GM23338 (cell line): ENCODE results near the gene MROH2B.

Experiments
- CREB1 ChIP-seq: fragments of 250-450 bp; sonication (Bioruptor Pico); IDR thresholded peaks from 2 replicates; pipeline ENCODE4 v1.5.0; 2020; ENCODE audit warnings: low read depth, mild to moderate bottlenecking, moderate library complexity
- EZH2 ChIP-seq: fragments of 200-600 bp; sonication (generic); IDR thresholded peaks from one replicate; pipeline ENCODE4 v1.8.0; 2017; ENCODE audit warnings: antibody characterized with exemption, mild to moderate bottlenecking, low read depth; ENCODE audit not compliant: unreplicated experiment
- POLR2AphosphoS5 ChIP-seq: IDR thresholded peaks from 2 replicates; pipeline ENCODE4 v1.6.1; 2016; ENCODE audit warnings: antibody characterized with exemption, low read depth
- TF ChIP-seq, protein P1 (sequence below), 2 experiments: fragments of 200-600 bp in 1 of 2; sonication (generic) in 1 of 2; conservative IDR thresholded peaks; 2 replicates each; pipeline versions ENCODE4 v1.5.1 to v1.6.1; 2016 to 2017; ENCODE audit warnings: antibody characterized with exemption in 2 of 2, low read depth in 2 of 2, mild to moderate bottlenecking in 2 of 2, moderate library complexity in 1 of 2
- TF ChIP-seq, protein P2 (sequence below): IDR thresholded peaks from one replicate; pipeline ENCODE4 v1.6.1; 2018; ENCODE audit warnings: antibody characterized with exemption; ENCODE audit not compliant: unreplicated experiment

DNA sequence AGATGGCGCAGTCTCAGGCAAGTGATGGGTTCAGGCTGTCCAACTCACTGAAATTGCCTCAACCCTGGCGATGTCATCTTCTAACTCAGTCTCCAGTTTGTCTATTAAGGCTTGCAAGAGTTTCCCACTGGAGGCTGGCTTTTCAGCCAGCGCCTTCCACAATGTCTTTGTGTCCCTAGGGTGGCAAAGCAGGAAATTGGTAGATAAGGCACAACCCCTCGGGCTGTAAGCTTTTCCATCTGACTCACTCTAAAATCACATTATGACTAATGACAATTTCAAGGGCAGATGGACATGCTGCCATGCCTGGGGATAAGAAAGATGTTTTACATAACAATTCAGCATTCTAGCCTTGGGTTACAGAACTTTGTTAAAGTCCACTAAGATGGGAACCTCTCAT, 61.9 kb downstream of the MROH2B start:
- TF ChIP-seq, protein P1, sequence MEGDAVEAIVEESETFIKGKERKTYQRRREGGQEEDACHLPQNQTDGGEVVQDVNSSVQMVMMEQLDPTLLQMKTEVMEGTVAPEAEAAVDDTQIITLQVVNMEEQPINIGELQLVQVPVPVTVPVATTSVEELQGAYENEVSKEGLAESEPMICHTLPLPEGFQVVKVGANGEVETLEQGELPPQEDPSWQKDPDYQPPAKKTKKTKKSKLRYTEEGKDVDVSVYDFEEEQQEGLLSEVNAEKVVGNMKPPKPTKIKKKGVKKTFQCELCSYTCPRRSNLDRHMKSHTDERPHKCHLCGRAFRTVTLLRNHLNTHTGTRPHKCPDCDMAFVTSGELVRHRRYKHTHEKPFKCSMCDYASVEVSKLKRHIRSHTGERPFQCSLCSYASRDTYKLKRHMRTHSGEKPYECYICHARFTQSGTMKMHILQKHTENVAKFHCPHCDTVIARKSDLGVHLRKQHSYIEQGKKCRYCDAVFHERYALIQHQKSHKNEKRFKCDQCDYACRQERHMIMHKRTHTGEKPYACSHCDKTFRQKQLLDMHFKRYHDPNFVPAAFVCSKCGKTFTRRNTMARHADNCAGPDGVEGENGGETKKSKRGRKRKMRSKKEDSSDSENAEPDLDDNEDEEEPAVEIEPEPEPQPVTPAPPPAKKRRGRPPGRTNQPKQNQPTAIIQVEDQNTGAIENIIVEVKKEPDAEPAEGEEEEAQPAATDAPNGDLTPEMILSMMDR (conservative IDR thresholded peaks at IDR 0.05; ENCODE audit: low read depth in 2 of 2) = no peak
- TF ChIP-seq EZH2 (no peak), CREB1 (CRISPR knock-in tag) (no peak), POLR2AphosphoS5 (no peak)
- TF ChIP-seq, protein P2, sequence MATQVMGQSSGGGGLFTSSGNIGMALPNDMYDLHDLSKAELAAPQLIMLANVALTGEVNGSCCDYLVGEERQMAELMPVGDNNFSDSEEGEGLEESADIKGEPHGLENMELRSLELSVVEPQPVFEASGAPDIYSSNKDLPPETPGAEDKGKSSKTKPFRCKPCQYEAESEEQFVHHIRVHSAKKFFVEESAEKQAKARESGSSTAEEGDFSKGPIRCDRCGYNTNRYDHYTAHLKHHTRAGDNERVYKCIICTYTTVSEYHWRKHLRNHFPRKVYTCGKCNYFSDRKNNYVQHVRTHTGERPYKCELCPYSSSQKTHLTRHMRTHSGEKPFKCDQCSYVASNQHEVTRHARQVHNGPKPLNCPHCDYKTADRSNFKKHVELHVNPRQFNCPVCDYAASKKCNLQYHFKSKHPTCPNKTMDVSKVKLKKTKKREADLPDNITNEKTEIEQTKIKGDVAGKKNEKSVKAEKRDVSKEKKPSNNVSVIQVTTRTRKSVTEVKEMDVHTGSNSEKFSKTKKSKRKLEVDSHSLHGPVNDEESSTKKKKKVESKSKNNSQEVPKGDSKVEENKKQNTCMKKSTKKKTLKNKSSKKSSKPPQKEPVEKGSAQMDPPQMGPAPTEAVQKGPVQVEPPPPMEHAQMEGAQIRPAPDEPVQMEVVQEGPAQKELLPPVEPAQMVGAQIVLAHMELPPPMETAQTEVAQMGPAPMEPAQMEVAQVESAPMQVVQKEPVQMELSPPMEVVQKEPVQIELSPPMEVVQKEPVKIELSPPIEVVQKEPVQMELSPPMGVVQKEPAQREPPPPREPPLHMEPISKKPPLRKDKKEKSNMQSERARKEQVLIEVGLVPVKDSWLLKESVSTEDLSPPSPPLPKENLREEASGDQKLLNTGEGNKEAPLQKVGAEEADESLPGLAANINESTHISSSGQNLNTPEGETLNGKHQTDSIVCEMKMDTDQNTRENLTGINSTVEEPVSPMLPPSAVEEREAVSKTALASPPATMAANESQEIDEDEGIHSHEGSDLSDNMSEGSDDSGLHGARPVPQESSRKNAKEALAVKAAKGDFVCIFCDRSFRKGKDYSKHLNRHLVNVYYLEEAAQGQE = no peak
